GM12878 (cell line): ENCODE data around the gene DHX34.

Source experiments
- BRCA1 ChIP-seq: IDR thresholded peaks from 2 replicates; pipeline ENCODE4 v1.6.1; 2011; ENCODE audit warnings: low read depth, low read length, improper control_type of control experiment
- CBFB ChIP-seq: IDR thresholded peaks from 2 replicates; pipeline ENCODE4 v1.6.1; 2016; ENCODE audit warnings: antibody characterized with exemption, low read depth
- CHD1 ChIP-seq: IDR thresholded peaks from 2 replicates; pipeline ENCODE4 v1.6.1; 2012; ENCODE audit warnings: low read depth, low read length, improper control_type of control experiment
- ETV6 ChIP-seq, 2 experiments: fragments of 450-650 bp in 1 of 2; IDR thresholded peaks in 1 of 2; conservative IDR thresholded peaks in 1 of 2; 2 replicates each; pipeline ENCODE4 v1.6.1; 2014; ENCODE audit warnings: antibody characterized with exemption in 1 of 2, borderline replicate concordance in 1 of 2, low read depth in 1 of 2, mild to moderate bottlenecking in 1 of 2, moderate library complexity in 1 of 2
- IKZF2 ChIP-seq, 2 experiments: fragments of 450-650 bp; IDR thresholded peaks; 2 replicates each; pipeline ENCODE4 v1.6.1; 2017; ENCODE audit warnings: mild to moderate bottlenecking in 2 of 2, moderate library complexity in 2 of 2
- NR2F1 ChIP-seq: fragments of 450-650 bp; conservative IDR thresholded peaks from 2 replicates; pipeline ENCODE4 v1.6.1; 2017; ENCODE audit warnings: mild to moderate bottlenecking
- POLR2A ChIP-seq: IDR thresholded peaks from 2 replicates; pipeline ENCODE4 v1.6.1; 2011; ENCODE audit warnings: low read depth, mild to moderate bottlenecking, low read length
- POLR2AphosphoS5 ChIP-seq: IDR thresholded peaks from 2 replicates; pipeline ENCODE4 v1.6.1; 2011; ENCODE audit warnings: mild to moderate bottlenecking, low read length, inconsistent platforms
- SMC3 ChIP-seq: IDR thresholded peaks from 2 replicates; pipeline ENCODE4 v1.6.1; 2011; ENCODE audit warnings: low read length, improper control_type of control experiment, borderline replicate concordance
- ZSCAN29 ChIP-seq: fragments of 450-650 bp; IDR thresholded peaks from 2 replicates; pipeline ENCODE4 v1.6.1; 2017; ENCODE audit warnings: mild to moderate bottlenecking, moderate library complexity
- TF ChIP-seq, protein P1 (sequence below): IDR thresholded peaks from 2 replicates; pipeline ENCODE4 v1.6.1; 2011; ENCODE audit warnings: low read depth, mild to moderate bottlenecking, low read length, moderate library complexity, borderline replicate concordance; ENCODE audit errors: extremely low read depth
- TF ChIP-seq, protein P2 (sequence below): fragments of 450-650 bp; IDR thresholded peaks from 2 replicates; pipeline ENCODE4 v1.6.1; 2014; ENCODE audit warnings: mild to moderate bottlenecking
- TF ChIP-seq, protein P3 (sequence below): fragments of 450-650 bp; IDR thresholded peaks from 2 replicates; pipeline ENCODE4 v1.6.1; 2017; ENCODE audit warnings: mild to moderate bottlenecking

- TF ChIP-seq SMC3 (no peak), POLR2A (no peak), BRCA1 (no peak), POLR2AphosphoS5 (no peak), NR2F1 (no peak), ETV6 (conservative IDR thresholded peaks at IDR 0.05 in 1 of 2, IDR thresholded peaks at IDR 0.05 in 1 of 2; ENCODE audit: borderline replicate concordance in 1 of 2, low read depth in 1 of 2) (no peak), CHD1 (no peak), ZSCAN29 (no peak), IKZF2 (IDR thresholded peaks at IDR 0.05) (no peak), CBFB (no peak)
- TF ChIP-seq, protein P1, sequence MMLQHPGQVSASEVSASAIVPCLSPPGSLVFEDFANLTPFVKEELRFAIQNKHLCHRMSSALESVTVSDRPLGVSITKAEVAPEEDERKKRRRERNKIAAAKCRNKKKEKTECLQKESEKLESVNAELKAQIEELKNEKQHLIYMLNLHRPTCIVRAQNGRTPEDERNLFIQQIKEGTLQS, result no peak
- TF ChIP-seq, protein P2, sequence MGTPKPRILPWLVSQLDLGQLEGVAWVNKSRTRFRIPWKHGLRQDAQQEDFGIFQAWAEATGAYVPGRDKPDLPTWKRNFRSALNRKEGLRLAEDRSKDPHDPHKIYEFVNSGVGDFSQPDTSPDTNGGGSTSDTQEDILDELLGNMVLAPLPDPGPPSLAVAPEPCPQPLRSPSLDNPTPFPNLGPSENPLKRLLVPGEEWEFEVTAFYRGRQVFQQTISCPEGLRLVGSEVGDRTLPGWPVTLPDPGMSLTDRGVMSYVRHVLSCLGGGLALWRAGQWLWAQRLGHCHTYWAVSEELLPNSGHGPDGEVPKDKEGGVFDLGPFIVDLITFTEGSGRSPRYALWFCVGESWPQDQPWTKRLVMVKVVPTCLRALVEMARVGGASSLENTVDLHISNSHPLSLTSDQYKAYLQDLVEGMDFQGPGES, result no peak
- TF ChIP-seq, protein P3, sequence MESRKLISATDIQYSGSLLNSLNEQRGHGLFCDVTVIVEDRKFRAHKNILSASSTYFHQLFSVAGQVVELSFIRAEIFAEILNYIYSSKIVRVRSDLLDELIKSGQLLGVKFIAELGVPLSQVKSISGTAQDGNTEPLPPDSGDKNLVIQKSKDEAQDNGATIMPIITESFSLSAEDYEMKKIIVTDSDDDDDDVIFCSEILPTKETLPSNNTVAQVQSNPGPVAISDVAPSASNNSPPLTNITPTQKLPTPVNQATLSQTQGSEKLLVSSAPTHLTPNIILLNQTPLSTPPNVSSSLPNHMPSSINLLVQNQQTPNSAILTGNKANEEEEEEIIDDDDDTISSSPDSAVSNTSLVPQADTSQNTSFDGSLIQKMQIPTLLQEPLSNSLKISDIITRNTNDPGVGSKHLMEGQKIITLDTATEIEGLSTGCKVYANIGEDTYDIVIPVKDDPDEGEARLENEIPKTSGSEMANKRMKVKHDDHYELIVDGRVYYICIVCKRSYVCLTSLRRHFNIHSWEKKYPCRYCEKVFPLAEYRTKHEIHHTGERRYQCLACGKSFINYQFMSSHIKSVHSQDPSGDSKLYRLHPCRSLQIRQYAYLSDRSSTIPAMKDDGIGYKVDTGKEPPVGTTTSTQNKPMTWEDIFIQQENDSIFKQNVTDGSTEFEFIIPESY, result no peak
Observed at GRCh38 chr19:47422417-47423163, 73.5 kb downstream of the DHX34 start.
